NCI-H1436 treated with DMSO at 0.1 percent for 48 hours (cell line): Measurements from ENCODE around the gene NAMPT.

ENCODE experiments used
- DNase-seq: peaks from one replicate; lab custom pipeline; 2025; lab: John Stamatoyannopoulos, UW

The NAMPT gene

GRCh38 chr7:106273009-106273668, 11.6 kb downstream of the NAMPT start:
- DNase-seq = no peak

- DNase-seq = no peak
Measured at GRCh38 chr7:106270122-106270977, 14.4 kb downstream of the NAMPT start.

- DNase-seq = no peak
Measured at GRCh38 chr7:106269254-106269961, 15.4 kb downstream of the NAMPT start.

- DNase-seq = no peak
Measured at GRCh38 chr7:106265133-106265532, 19.6 kb downstream of the NAMPT start.

GRCh38 chr7:106262221-106262881, 22.4 kb downstream of the NAMPT start:
- no peak for DNase-seq

GRCh38 chr7:106260136-106260561, 24.6 kb downstream of the NAMPT start:
- DNase-seq = no peak

- no peak for DNase-seq
Measured at GRCh38 chr7:106258789-106259188, 26.0 kb downstream of the NAMPT start.

- DNase-seq = no peak
Measured at GRCh38 chr7:106257752-106258151, 27.0 kb downstream of the NAMPT start.

GRCh38 chr7:106256144-106256543, 28.6 kb downstream of the NAMPT start:
- no peak for DNase-seq

GRCh38 chr7:106255246-106255645, 29.5 kb downstream of the NAMPT start:
- no peak for DNase-seq

- DNase-seq = no peak
Measured at GRCh38 chr7:106254525-106255116, 30.2 kb downstream of the NAMPT start.

GRCh38 chr7:106252568-106252967, 32.2 kb downstream of the NAMPT start:
- no peak for DNase-seq

- no peak for DNase-seq
Measured at GRCh38 chr7:106249488-106249887, 35.3 kb downstream of the NAMPT start.

GRCh38 chr7:106248600-106248999, 36.2 kb downstream of the NAMPT start:
- DNase-seq = no peak

- no peak for DNase-seq
Measured at GRCh38 chr7:106247841-106248240, 36.9 kb downstream of the NAMPT start.

GRCh38 chr7:106246902-106247711, 37.7 kb downstream of the NAMPT start:
- DNase-seq = no peak

- no peak for DNase-seq
Measured at GRCh38 chr7:106243893-106244292, 40.9 kb downstream of the NAMPT start.

GRCh38 chr7:106239406-106239805, 45.4 kb downstream of the NAMPT start:
- DNase-seq = no peak

GRCh38 chr7:106238830-106239229, 46.0 kb downstream of the NAMPT start:
- DNase-seq = no peak

GRCh38 chr7:106236065-106236464, 48.7 kb downstream of the NAMPT start:
- no peak for DNase-seq

GRCh38 chr7:106234425-106234824, 50.4 kb downstream of the NAMPT start:
- no peak for DNase-seq
